Adrenal gland (tissue), 12 donors: ENCODE measurements around the gene PEPD. TPM values are rescaled to one million over a fixed set of nuclear protein-coding genes. Genes with fewer than 3 reads are reported as not detected.

Source experiments
- DNase-seq, 7 donors: peaks; one replicate each; pipeline ENCODE4 v3.0.0-alpha.2; 2019 to 2020
- H3K27ac ChIP-seq, 5 donors: fragments of 200-600 bp; sonication (generic) in 4 of 5; 1 replicate in 3 of 5; 2 replicates in 2 of 5; pipeline versions ENCODE4 v1.5.1 to v1.8.0; 2016 to 2020; ENCODE audit warnings: mild to moderate bottlenecking in 1 of 5
- H3K27me3 ChIP-seq: fragments of 200-600 bp; 2 replicates; pipeline ENCODE4 v1.8.0; 2021
- H3K36me3 ChIP-seq, 2 donors: fragments of 200-600 bp; replicated peaks in 1 of 2; 1 replicate in 1 of 2; 2 replicates in 1 of 2; pipeline versions ENCODE4 v1.5.1 to v1.8.0; 2018 to 2022
- H3K4me1 ChIP-seq, 2 donors: fragments of 200-600 bp; replicated peaks in 1 of 2; 1 replicate in 1 of 2; 2 replicates in 1 of 2; pipeline versions ENCODE4 v1.5.1 to v1.8.0; 2018 to 2021
- H3K4me3 ChIP-seq, 4 donors: fragments of 200-600 bp; sonication (generic) in 3 of 4; one replicate each; pipeline ENCODE4 v1.5.1; 2016 to 2018
- H3K9me3 ChIP-seq, 3 donors: fragments of 200-600 bp; sonication (generic) in 1 of 3; replicated peaks in 1 of 3; 1 replicate in 2 of 3; 2 replicates in 1 of 3; pipeline versions ENCODE4 v1.5.1 to v1.8.0; 2016 to 2021
- CTCF ChIP-seq, 6 experiments: fragments of 450-650 bp in 4 of 6; fragments of 200-600 bp in 2 of 6; sonication (generic) in 1 of 6; IDR thresholded peaks; 1 replicate in 5 of 6; 2 replicates in 1 of 6; pipeline versions ENCODE4 v1.5.1 to v1.8.0; 2016 to 2021; ENCODE audit warnings: antibody characterized with exemption in 6 of 6, mild to moderate bottlenecking in 2 of 6, moderate library complexity in 1 of 6
- POLR2A ChIP-seq, 2 donors: fragments of 450-650 bp; IDR thresholded peaks; one replicate each; pipeline ENCODE4 v1.6.1; 2017; ENCODE audit warnings: antibody characterized with exemption in 2 of 2, mild to moderate bottlenecking in 2 of 2, moderate library complexity in 1 of 2
- WGBS, 4 donors: extraction: QIAGEN DNeasy Blood & Tissue Kit in 2 of 4; methylation state at CpG; one replicate each; pipeline versions ENCODE4 v1.1.5 to v1.1.7; 2013 to 2017; 5-methylcytosine and 5-hydroxymethylcytosine counted together
- intact Hi-C, 2 donors: fragments of 100-400 bp; cut with DNase I; formaldehyde crosslinking; loops; one replicate each; pipeline versions ENCODE4 v1.14.1 to v1.15.0; 2022 to 2023
- polyA plus RNA-seq, 3 donors: library from polyadenylated mRNA; stranded (reverse); fragments of 200-250 nt in 2 of 3; fragments of 350-450 nt in 1 of 3; fragmentation: Illumina TruSeq in 1 of 3; extraction: RNeasy Lipid Tissue Mini Kit (QIAGEN cat#74804) in 1 of 3; gene quantifications; one replicate each; pipeline ENCODE4 v1.2.3, GENCODE V29; 2013 to 2014
- total RNA-seq, 9 donors: library from RNA; depleted of rRNA in 4 of 9; stranded (reverse); fragments of >200 nt in 4 of 9; fragments of 120-200 nt in 1 of 9; fragmentation: NEBNext Ultra II Directional in 1 of 9; extraction: Animal tissue kit (Norgen Biotek cat#: 25700) in 1 of 9; gene quantifications; one replicate each; pipeline versions ENCODE4 v1.1.0 to v1.2.4, GENCODE V29; 2013 to 2023
- donor health status: healthy with polysubstance abuse.
- donor health status: Bipolar disorder and iron deficiency.
- donor health status: DM: yes; HTN: yes; CAD: no.
- donor health status: DM: no; HTN: no; CAD: no.
- donor health status: DM: no; HTN: no; CAD: no.
- donor health status: DM: yes; HTN: yes; CAD: no.

PEPD gene
- total and polyA plus RNA-seq, 12 donors = 24.4 to 311 (median 116) TPM

- peaks cover 0 to 11% of the 10 kb centered on the region in 2 donors for H3K4me1 ChIP-seq
Measured at GRCh38 chr19:33345163-33345562, 176.4 kb downstream of the PEPD start.

GRCh38 chr19:33344573-33344925, 177.0 kb downstream of the PEPD start:
- TF ChIP-seq CTCF (IDR thresholded peaks at IDR 0.05) = no peak
- no peak for TF ChIP-seq POLR2A (IDR thresholded peaks at IDR 0.05)
- Histone ChIP-seq H3K36me3 (no peaks in the 10 kb centered on the region), H3K27ac (no peak overlapping the region), H3K4me1 (peaks cover 0 to 11% of the 10 kb centered on the region in 2 donors), H3K27me3 (no peaks in the 10 kb centered on the region), H3K9me3 (no peaks in the 10 kb centered on the region), H3K4me3 (no peak overlapping the region)
- 36 to 59% (median 51%) methylated on average over 4 of the region's 4 CpGs for WGBS, 4 donors
- intact Hi-C loops = no loop called here
- DNase-seq = no peak

More at GRCh38 chr19:33345163-33345562, 176.4 kb downstream of the PEPD start:
- H3K4me3 ChIP-seq = no peak overlapping the region
- DNase-seq = no peak
- 85 to 90% (median 89%) methylated on average over 6 of the region's 6 CpGs for WGBS, 4 donors
- H3K9me3 ChIP-seq = no peaks in the 10 kb centered on the region
- no peaks in the 10 kb centered on the region for H3K27me3 ChIP-seq
- intact Hi-C loops = no loop called here
- TF ChIP-seq POLR2A (IDR thresholded peaks at IDR 0.05) = no peak
- H3K27ac ChIP-seq = no peak overlapping the region
- H3K36me3 ChIP-seq = no peaks in the 10 kb centered on the region

GRCh38 chr19:33343859-33344572, 177.6 kb downstream of the PEPD start:
- intact Hi-C loops = no loop called here
- no peak overlapping the region for H3K4me3 ChIP-seq
- no peaks in the 10 kb centered on the region for H3K36me3 ChIP-seq
- WGBS, 4 donors = 18 to 27% (median 22%) methylated on average over 12 of the region's 12 CpGs
- H3K27ac ChIP-seq = no peak overlapping the region
- DNase-seq = no peak
- H3K4me1 ChIP-seq = peaks cover 0 to 8% of the 10 kb centered on the region in 2 donors
- TF ChIP-seq POLR2A (IDR thresholded peaks at IDR 0.05) (no peak), CTCF (IDR thresholded peaks at IDR 0.05) (no peak)
- H3K27me3 ChIP-seq = no peaks in the 10 kb centered on the region
- H3K9me3 ChIP-seq = no peaks in the 10 kb centered on the region

- 77 to 88% (median 82%) methylated on average over 2 of the region's 2 CpGs for WGBS, 4 donors
- Histone ChIP-seq H3K9me3 (no peaks in the 10 kb centered on the region), H3K4me1 (peaks cover 0 to under 1% of the 10 kb centered on the region in 2 donors), H3K4me3 (no peak overlapping the region), H3K36me3 (no peaks in the 10 kb centered on the region), H3K27me3 (no peaks in the 10 kb centered on the region), H3K27ac (no peak overlapping the region)
- no peak for DNase-seq
- TF ChIP-seq POLR2A (IDR thresholded peaks at IDR 0.05) (no peak), CTCF (IDR thresholded peaks at IDR 0.05) (no peak)
- intact Hi-C loops = no loop called here
Measured at GRCh38 chr19:33343301-33343700, 178.3 kb downstream of the PEPD start.

GRCh38 chr19:33340991-33341390, 180.6 kb downstream of the PEPD start:
- Histone ChIP-seq H3K27ac (no peak overlapping the region), H3K36me3 (no peaks in the 10 kb centered on the region), H3K27me3 (no peaks in the 10 kb centered on the region), H3K4me1 (no peaks in the 10 kb centered on the region), H3K9me3 (no peaks in the 10 kb centered on the region), H3K4me3 (no peak overlapping the region)
- DNase-seq = no peak
- 11 to 56% (median 50%) methylated on average over 2 of the region's 2 CpGs for WGBS, 4 donors
- intact Hi-C loops = no loop called here
- TF ChIP-seq CTCF (IDR thresholded peaks at IDR 0.05) = no peak
